SU-DHL-6 (cell line): ENCODE data around the gene GNE.

Experiments used
- H2AFZ ChIP-seq: fragments of 200-600 bp; sonication (generic); 2 replicates; pipeline ENCODE4 v1.6.1; 2014; ENCODE audit warnings: low read depth, mild to moderate bottlenecking, moderate library complexity, mixed read lengths, antibody characterized with exemption, low read length; ENCODE audit not compliant: severe bottlenecking
- H3F3A ChIP-seq: fragments of 200-600 bp; shearing (Covaris generic); 2 replicates; pipeline ENCODE4 v1.6.0; 2016; ENCODE audit warnings: antibody characterized with exemption, mild to moderate bottlenecking; ENCODE audit not compliant: insufficient read depth
- H3K27ac ChIP-seq: fragments of 200-600 bp; sonication (generic); 2 replicates; pipeline ENCODE4 v1.5.1; 2016; ENCODE audit warnings: low read depth, mild to moderate bottlenecking, low read length, moderate library complexity, mixed read lengths
- H3K27me3 ChIP-seq: fragments of 200-600 bp; sonication (generic), shearing (Covaris generic); 2 replicates; pipeline ENCODE4 v1.6.0; 2014; ENCODE audit warnings: mild to moderate bottlenecking, low read length
- H3K36me3 ChIP-seq: fragments of 200-600 bp; sonication (generic); 2 replicates; pipeline ENCODE4 v1.6.1; 2014; ENCODE audit warnings: mild to moderate bottlenecking, low read length, mixed read lengths
- H3K4me2 ChIP-seq: fragments of 300-600, 200-600 bp; shearing (Covaris generic), sonication (generic); 2 replicates; pipeline ENCODE4 v1.6.0; 2014; ENCODE audit warnings: low read length, low read depth, mild to moderate bottlenecking; ENCODE audit not compliant: poor library complexity, severe bottlenecking
- H3K4me3 ChIP-seq: fragments of 200-600 bp; sonication (generic); 2 replicates; pipeline ENCODE4 v1.5.1; 2014; ENCODE audit warnings: antibody characterized with exemption, low read length, mild to moderate bottlenecking, mixed read lengths; ENCODE audit not compliant: insufficient read depth, poor library complexity, severe bottlenecking
- H3K79me2 ChIP-seq: fragments of 200-600 bp; sonication (generic); 2 replicates; pipeline ENCODE4 v1.6.1; 2014; ENCODE audit warnings: mild to moderate bottlenecking, low read length, moderate library complexity; ENCODE audit not compliant: insufficient read depth
- H3K9ac ChIP-seq: fragments of 200-600 bp; sonication (generic); 2 replicates; pipeline ENCODE4 v1.7.0; 2014; ENCODE audit warnings: mild to moderate bottlenecking, low read length
- H3K9me2 ChIP-seq: fragments of 200-600 bp; sonication (generic); replicated peaks from 2 replicates; pipeline ENCODE4 v1.6.1; 2014; ENCODE audit warnings: low read length; ENCODE audit not compliant: insufficient read depth
- H3K9me3 ChIP-seq: fragments of 200-600 bp; sonication (generic); 2 replicates; pipeline ENCODE4 v1.6.1; 2014; ENCODE audit warnings: low read length, mixed read lengths; ENCODE audit not compliant: insufficient read depth
- H4K20me1 ChIP-seq: fragments of 200-600 bp; sonication (generic); 2 replicates; pipeline ENCODE4 v1.6.1; 2014; ENCODE audit warnings: low read depth, mild to moderate bottlenecking, antibody characterized with exemption, low read length, moderate library complexity, mixed read lengths
- CTCF ChIP-seq: fragments of 200-600 bp; sonication (generic); IDR thresholded peaks from one replicate; pipeline ENCODE4 v1.5.1; 2017; ENCODE audit warnings: antibody characterized with exemption, mild to moderate bottlenecking, low read length, moderate library complexity; ENCODE audit not compliant: insufficient read depth, poor library complexity, severe bottlenecking
- EZH2phosphoT487 ChIP-seq: fragments of 200-600 bp; sonication (generic), shearing (Covaris generic); conservative IDR thresholded peaks from 2 replicates; pipeline ENCODE4 v1.6.1; 2018; ENCODE audit warnings: mild to moderate bottlenecking, antibody characterized with exemption, low read length, moderate library complexity, mixed read lengths

The GNE gene

GRCh38 chr9:36286388-36286787 lies 28.1 kb upstream of the GNE start:
- no peak overlapping the region for H3K4me3 ChIP-seq
- no peaks in the 10 kb centered on the region for H3K9me3 ChIP-seq
- no peak overlapping the region for H3K27ac ChIP-seq
- no peak overlapping the region for H2AFZ ChIP-seq
- H3K36me3 ChIP-seq: no peaks in the 10 kb centered on the region
- H3K27me3 ChIP-seq: no peaks in the 10 kb centered on the region
- no peak overlapping the region for H3K4me2 ChIP-seq
- H4K20me1 ChIP-seq: no peaks in the 10 kb centered on the region
- no peaks in the 10 kb centered on the region for H3K9me2 ChIP-seq
- no peaks in the 10 kb centered on the region for H3F3A ChIP-seq
- no peaks in the 10 kb centered on the region for H3K79me2 ChIP-seq
- H3K9ac ChIP-seq: no peak overlapping the region
- TF ChIP-seq CTCF (no peak), EZH2phosphoT487 (no peak)

- Histone ChIP-seq H3K27me3 (no peaks in the 10 kb centered on the region), H3K9ac (no peak overlapping the region), H4K20me1 (no peaks in the 10 kb centered on the region), H3K36me3 (no peaks in the 10 kb centered on the region), H3K9me3 (no peaks in the 10 kb centered on the region), H3K27ac (no peak overlapping the region), H3K4me3 (no peak overlapping the region), H3K79me2 (no peaks in the 10 kb centered on the region), H3F3A (no peaks in the 10 kb centered on the region), H3K4me2 (no peak overlapping the region), H2AFZ (no peak overlapping the region), H3K9me2 (no peaks in the 10 kb centered on the region)
- TF ChIP-seq CTCF (no peak), EZH2phosphoT487 (no peak)
Observed at GRCh38 chr9:36284226-36284625, 26.0 kb upstream of the GNE start.

GRCh38 chr9:36282275-36282674 lies 24.0 kb upstream of the GNE start:
- Histone ChIP-seq H3K4me2 (no peak overlapping the region), H3K9me3 (no peaks in the 10 kb centered on the region), H3K27me3 (no peaks in the 10 kb centered on the region), H3K36me3 (no peaks in the 10 kb centered on the region), H3F3A (no peaks in the 10 kb centered on the region), H4K20me1 (no peaks in the 10 kb centered on the region), H3K79me2 (no peaks in the 10 kb centered on the region), H3K9me2 (no peaks in the 10 kb centered on the region), H3K9ac (no peak overlapping the region), H3K27ac (no peak overlapping the region), H3K4me3 (no peak overlapping the region), H2AFZ (no peak overlapping the region)
- TF ChIP-seq CTCF (no peak), EZH2phosphoT487 (no peak)

- no peak overlapping the region for H3K27ac ChIP-seq
- H2AFZ ChIP-seq: no peak overlapping the region
- no peak overlapping the region for H3K4me3 ChIP-seq
- H3F3A ChIP-seq: no peaks in the 10 kb centered on the region
- no peaks in the 10 kb centered on the region for H3K27me3 ChIP-seq
- H3K9me3 ChIP-seq: no peaks in the 10 kb centered on the region
- TF ChIP-seq CTCF (no peak), EZH2phosphoT487 (no peak)
- H3K9ac ChIP-seq: no peak overlapping the region
- H3K36me3 ChIP-seq: no peaks in the 10 kb centered on the region
- no peaks in the 10 kb centered on the region for H4K20me1 ChIP-seq
- H3K79me2 ChIP-seq: no peaks in the 10 kb centered on the region
- H3K9me2 ChIP-seq: no peaks in the 10 kb centered on the region
- no peak overlapping the region for H3K4me2 ChIP-seq
Observed at GRCh38 chr9:36280989-36281388, 22.7 kb upstream of the GNE start.
